Adrenal gland (tissue), 5 donors: ENCODE measurements around the gene NLRP7.

Source experiments
- POLR2A ChIP-seq, 2 donors: fragments of 450-650 bp; IDR thresholded peaks; one replicate each; pipeline ENCODE4 v1.6.1; 2017; ENCODE audit warnings: antibody characterized with exemption in 2 of 2, mild to moderate bottlenecking in 2 of 2, moderate library complexity in 1 of 2
- TF ChIP-seq, protein P1 (sequence below), 6 experiments: fragments of 450-650 bp in 4 of 6; fragments of 200-600 bp in 2 of 6; sonication (generic) in 1 of 6; IDR thresholded peaks; 1 replicate in 5 of 6; 2 replicates in 1 of 6; pipeline versions ENCODE4 v1.5.1 to v1.8.0; 2016 to 2021; ENCODE audit warnings: antibody characterized with exemption in 6 of 6, mild to moderate bottlenecking in 2 of 6, moderate library complexity in 1 of 6
- donor health status: DM: no; HTN: no; CAD: no.

DNA sequence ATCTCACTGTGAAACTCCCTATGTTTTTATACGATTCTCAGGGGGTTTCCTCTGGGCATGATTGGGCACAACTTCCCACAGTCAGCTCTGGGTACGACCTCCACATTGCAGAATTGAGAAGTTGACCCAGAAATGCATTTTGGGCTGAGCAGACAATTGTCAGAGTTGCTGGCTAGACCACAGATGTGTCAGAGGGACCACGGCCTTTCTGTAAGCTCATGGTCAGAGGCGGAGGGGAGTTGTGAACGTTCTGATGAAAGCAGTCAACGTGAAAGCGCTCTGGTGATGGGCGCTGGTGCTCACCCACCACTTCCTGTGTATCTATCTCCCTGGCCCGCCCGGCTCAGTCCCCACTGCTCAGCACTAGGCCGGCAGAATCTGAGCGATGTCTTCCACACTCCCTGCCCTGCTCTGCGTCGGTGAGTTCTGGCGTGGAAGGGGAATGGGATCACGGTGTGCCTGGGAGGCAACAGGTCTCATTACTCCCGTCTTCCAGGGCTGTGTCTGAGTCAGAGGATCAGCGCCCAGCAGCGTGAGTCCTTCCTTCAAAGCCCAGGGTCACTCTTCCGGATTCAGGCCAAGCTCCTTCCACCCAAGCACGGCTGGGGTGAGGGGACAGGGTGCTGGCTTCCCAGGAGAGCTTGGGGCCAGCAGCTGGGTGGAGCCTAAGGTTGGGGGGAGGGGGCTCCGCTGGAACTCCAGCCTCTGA, 41.4 kb downstream of the NLRP7 start, which contains the start of gene NCR1:
- TF ChIP-seq, protein P1, sequence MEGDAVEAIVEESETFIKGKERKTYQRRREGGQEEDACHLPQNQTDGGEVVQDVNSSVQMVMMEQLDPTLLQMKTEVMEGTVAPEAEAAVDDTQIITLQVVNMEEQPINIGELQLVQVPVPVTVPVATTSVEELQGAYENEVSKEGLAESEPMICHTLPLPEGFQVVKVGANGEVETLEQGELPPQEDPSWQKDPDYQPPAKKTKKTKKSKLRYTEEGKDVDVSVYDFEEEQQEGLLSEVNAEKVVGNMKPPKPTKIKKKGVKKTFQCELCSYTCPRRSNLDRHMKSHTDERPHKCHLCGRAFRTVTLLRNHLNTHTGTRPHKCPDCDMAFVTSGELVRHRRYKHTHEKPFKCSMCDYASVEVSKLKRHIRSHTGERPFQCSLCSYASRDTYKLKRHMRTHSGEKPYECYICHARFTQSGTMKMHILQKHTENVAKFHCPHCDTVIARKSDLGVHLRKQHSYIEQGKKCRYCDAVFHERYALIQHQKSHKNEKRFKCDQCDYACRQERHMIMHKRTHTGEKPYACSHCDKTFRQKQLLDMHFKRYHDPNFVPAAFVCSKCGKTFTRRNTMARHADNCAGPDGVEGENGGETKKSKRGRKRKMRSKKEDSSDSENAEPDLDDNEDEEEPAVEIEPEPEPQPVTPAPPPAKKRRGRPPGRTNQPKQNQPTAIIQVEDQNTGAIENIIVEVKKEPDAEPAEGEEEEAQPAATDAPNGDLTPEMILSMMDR (IDR thresholded peaks at IDR 0.05), result no peak
- peak in 1 of 2 donors; percentile 12 for TF ChIP-seq POLR2A (IDR thresholded peaks at IDR 0.05)
